ENCODE results near the gene ID3. TPM values are rescaled to one million over a fixed set of nuclear protein-coding genes. Genes with fewer than 3 reads are reported as not detected.

Gene ID3
- polyA plus RNA-seq, 1 of the 3 experiments (the other 2 are of a cell fraction) = 504 TPM

- WGBS (ENCODE audit: low lambda C conversion rate) = 25% methylated on average over 9 of the region's 9 CpGs
- peak overlapping the region; percentile 53; the same call in 1 of the 2 replicates for H2AFZ ChIP-seq (ENCODE audit: low read depth)
- H3K27ac ChIP-seq (ENCODE audit: low read depth in 2 of 2, low read length in 1 of 2) = no peak overlapping the region
- POLR2A ChIA-PET = interaction anchor here (1.0 kb wide), 1 partner anchor 20 kb away, joined by 3 read pairs; no protein-coding TSS in a partner anchor
- H3K4me2 ChIP-seq = 0 out of 2 replicates have a peak overlapping the region, but pooled peaks have one; percentile 19
- no peaks in the 10 kb centered on the region for H3K79me2 ChIP-seq (ENCODE audit: insufficient read depth)
- no peaks in the 10 kb centered on the region for H4K20me1 ChIP-seq (ENCODE audit: insufficient read depth)
- H3K4me1 ChIP-seq (ENCODE audit: control insufficient read depth in 1 of 2, insufficient read depth in 2 of 2, low read depth in 1 of 2, low read length in 1 of 2) = peaks cover 11 to 38% of the 10 kb centered on the region in 2 experiments; a peak in 3 of 4 replicates
- CTCF ChIA-PET = interaction anchor here (0.8 to 29.7 kb wide), 9 partner anchors 9 to 182 kb away, joined by 3 to 503 read pairs (median 5); no protein-coding TSS in a partner anchor
- H3K9ac ChIP-seq = no peak overlapping the region
- DNase-seq = peak; percentile 45
- no peak overlapping the region for H3K4me3 ChIP-seq (ENCODE audit: low read depth in 2 of 2, low read length in 1 of 2)
- no peaks in the 10 kb centered on the region for H3K27me3 ChIP-seq (ENCODE audit: insufficient read depth)
- H3K9me3 ChIP-seq = no peaks in the 10 kb centered on the region
- TF ChIP-seq MAX (IDR thresholded peaks at IDR 0.05; ENCODE audit: low read depth) (peak; percentile 56; the same call in 1 of the 2 replicates), USF2 (IDR thresholded peaks at IDR 0.05; ENCODE audit: borderline replicate concordance, low read depth, low read length) (no peak), REST (IDR thresholded peaks at IDR 0.05; ENCODE audit: low read depth, low read length) (no peak), IRF3 (IDR thresholded peaks at IDR 0.05; ENCODE audit: low read depth, low read length) (no peak), YY1 (IDR thresholded peaks at IDR 0.05; ENCODE audit: low read depth) (no peak), POLR2AphosphoS5 (IDR thresholded peaks at IDR 0.05; ENCODE audit: low read depth, low read length) (no peak), CHD2 (IDR thresholded peaks at IDR 0.05; ENCODE audit: low read length, partially characterized antibody) (no peak), NRF1 (IDR thresholded peaks at IDR 0.05; ENCODE audit: low read depth, low read length) (no peak), TCF12 (IDR thresholded peaks at IDR 0.05) (peak; percentile 30; the same call in 1 of the 2 replicates), PBX3 (IDR thresholded peaks at IDR 0.05) (peak; percentile 58), NFIC (IDR thresholded peaks at IDR 0.05; ENCODE audit: borderline replicate concordance) (peak; percentile 82), GATA2 (CRISPR knock-in tag; IDR thresholded peaks at IDR 0.05) (no peak)
- H3K9me2 ChIP-seq = no peaks in the 10 kb centered on the region
- H3K36me3 ChIP-seq (replicated peaks in 1 of 2; ENCODE audit: control insufficient read depth in 1 of 2, insufficient read depth in 2 of 2, low read length in 1 of 2) = no peaks in the 10 kb centered on the region
- peaks cover 18% of the 10 kb centered on the region for H3F3A ChIP-seq (replicated peaks; ENCODE audit: insufficient read depth)
Observed at GRCh38 chr1:23528250-23528978, 30.9 kb downstream of the ID3 start.
